GM21576 (cell line): ENCODE measurements around the gene FSTL4.
"Not testable (repeated sequence)": the region's sequence is repeated elsewhere in the genome, so short reads cannot be mapped to it uniquely, and the experiment has no call there.

Experiments
- ATAC-seq: cut with Tn5 transposase; IDR thresholded peaks from one replicate; pipeline ENCODE4 v1.9.1; 2021; ENCODE audit warnings: mild to moderate bottlenecking, moderate library complexity; ENCODE audit not compliant: unreplicated experiment

Gene FSTL4

GRCh38 chr5:133559960-133560359, 52.4 kb downstream of the FSTL4 start:
- no peak for ATAC-seq

- ATAC-seq: no peak
These were observed 55.8 kb downstream of the FSTL4 start for GRCh38 chr5:133556551-133556950.

- no peak for ATAC-seq
These were observed 58.1 kb downstream of the FSTL4 start for GRCh38 chr5:133554279-133554678.

- no peak for ATAC-seq
These were observed 59.3 kb downstream of the FSTL4 start for GRCh38 chr5:133552925-133553525.

- no peak for ATAC-seq
These were observed 65.8 kb downstream of the FSTL4 start for GRCh38 chr5:133546500-133546899.

- no peak for ATAC-seq
These were observed 68.0 kb downstream of the FSTL4 start for GRCh38 chr5:133544346-133544745.

- ATAC-seq: no peak
These were observed 72.5 kb downstream of the FSTL4 start for GRCh38 chr5:133539818-133540217.

- no peak for ATAC-seq
These were observed 73.6 kb downstream of the FSTL4 start for GRCh38 chr5:133538718-133539117.

- ATAC-seq: not testable (repeated sequence)
These were observed 77.0 kb downstream of the FSTL4 start for GRCh38 chr5:133535241-133535929.

- no peak for ATAC-seq
These were observed 77.8 kb downstream of the FSTL4 start for GRCh38 chr5:133534566-133534965.

- ATAC-seq: no peak
These were observed 78.8 kb downstream of the FSTL4 start for GRCh38 chr5:133533541-133533940.

- ATAC-seq: no peak
These were observed 80.7 kb downstream of the FSTL4 start for GRCh38 chr5:133531594-133531993.

GRCh38 chr5:133531178-133531577, 81.2 kb downstream of the FSTL4 start:
- ATAC-seq: no peak

GRCh38 chr5:133530270-133530669, 82.1 kb downstream of the FSTL4 start:
- ATAC-seq: no peak

- no peak for ATAC-seq
These were observed 83.5 kb downstream of the FSTL4 start for GRCh38 chr5:133528841-133529240.

- no peak for ATAC-seq
These were observed 85.0 kb downstream of the FSTL4 start for GRCh38 chr5:133527311-133527710.

- no peak for ATAC-seq
These were observed 86.0 kb downstream of the FSTL4 start for GRCh38 chr5:133526368-133526767.

- ATAC-seq: no peak
These were observed 87.2 kb downstream of the FSTL4 start for GRCh38 chr5:133525126-133525525.

GRCh38 chr5:133524666-133525065, 87.7 kb downstream of the FSTL4 start:
- ATAC-seq: no peak

GRCh38 chr5:133523961-133524586, 88.3 kb downstream of the FSTL4 start:
- no peak for ATAC-seq

- no peak for ATAC-seq
These were observed 89.2 kb downstream of the FSTL4 start for GRCh38 chr5:133523013-133523658.

GRCh38 chr5:133521801-133522200, 90.5 kb downstream of the FSTL4 start:
- no peak for ATAC-seq
